Osteocyte (in vitro differentiated cells): Measurements from ENCODE around the gene SIGLEC15. TPM values are rescaled to one million over a fixed set of nuclear protein-coding genes. Genes with fewer than 3 reads are reported as not detected.
A peak's percentile ranks its signal among the peaks of the same experiment; 100 is the strongest.

ENCODE experiments used
- DNase-seq: peaks from one replicate; pipeline ENCODE4 v3.0.0; 2021; ENCODE audit warnings: mixed read lengths; ENCODE audit not compliant: unreplicated experiment; ENCODE audit errors: extremely low spot score
- H3K27ac Mint-ChIP-seq: one replicate; pipeline ENCODE4 v1.8.0; 2021; ENCODE audit warnings: mild to moderate bottlenecking, mixed read lengths; ENCODE audit not compliant: unreplicated experiment
- H3K27me3 Mint-ChIP-seq: one replicate; pipeline ENCODE4 v1.8.0; 2021; ENCODE audit warnings: mixed read lengths; ENCODE audit not compliant: unreplicated experiment
- H3K36me3 Mint-ChIP-seq: one replicate; pipeline ENCODE4 v1.8.0; 2021; ENCODE audit warnings: mixed read lengths; ENCODE audit not compliant: unreplicated experiment
- H3K4me1 Mint-ChIP-seq: one replicate; pipeline ENCODE4 v1.8.0; 2021; ENCODE audit warnings: mixed read lengths; ENCODE audit not compliant: unreplicated experiment
- H3K4me3 Mint-ChIP-seq: one replicate; pipeline ENCODE4 v1.8.0; 2021; ENCODE audit warnings: mild to moderate bottlenecking, moderate library complexity, mixed read lengths; ENCODE audit not compliant: unreplicated experiment
- H3K9me3 Mint-ChIP-seq: one replicate; pipeline ENCODE4 v1.8.0; 2021; ENCODE audit warnings: mixed read lengths; ENCODE audit not compliant: unreplicated experiment
- CTCF ChIP-seq: fragments of 200-600 bp; sonication (generic); IDR thresholded peaks from 2 replicates; pipeline ENCODE4 v1.5.0; 2021; ENCODE audit warnings: antibody characterized with exemption, mild to moderate bottlenecking, moderate library complexity
- total RNA-seq: library from RNA; stranded (reverse); gene quantifications from 2 replicates; pipeline ENCODE4 v1.2.1, GENCODE V29; 2021

Gene SIGLEC15
- total RNA-seq, 1 donor from 2014 or later, result 0.13 TPM

GRCh38 chr18:45835057-45835636 lies 9.7 kb downstream of the SIGLEC15 start:
- no peak for TF ChIP-seq CTCF
- Mint-ChIP-seq H3K9me3 (no peaks in the 10 kb centered on the region), H3K36me3 (no peaks in the 10 kb centered on the region), H3K4me3 (no peak overlapping the region), H3K4me1 (peaks cover 6% of the 10 kb centered on the region), H3K27me3 (peaks cover 14% of the 10 kb centered on the region), H3K27ac (no peak overlapping the region)
- DNase-seq, result no peak

GRCh38 chr18:45836242-45837205 lies 11.0 kb downstream of the SIGLEC15 start:
- H3K27ac Mint-ChIP-seq, result no peak overlapping the region
- H3K4me1 Mint-ChIP-seq, result peaks cover 11% of the 10 kb centered on the region
- no peak for TF ChIP-seq CTCF
- peak overlapping the region; percentile 14 for H3K4me3 Mint-ChIP-seq
- no peaks in the 10 kb centered on the region for H3K36me3 Mint-ChIP-seq
- no peaks in the 10 kb centered on the region for H3K9me3 Mint-ChIP-seq
- DNase-seq, result no peak
- H3K27me3 Mint-ChIP-seq, result peaks cover 14% of the 10 kb centered on the region

GRCh38 chr18:45837283-45838070 lies 12.0 kb downstream of the SIGLEC15 start:
- TF ChIP-seq CTCF, result peak; percentile 52
- H3K4me3 Mint-ChIP-seq, result peak overlapping the region; percentile 14
- peaks cover 10% of the 10 kb centered on the region for H3K4me1 Mint-ChIP-seq
- peaks cover 14% of the 10 kb centered on the region for H3K27me3 Mint-ChIP-seq
- no peaks in the 10 kb centered on the region for H3K36me3 Mint-ChIP-seq
- no peaks in the 10 kb centered on the region for H3K9me3 Mint-ChIP-seq
- no peak overlapping the region for H3K27ac Mint-ChIP-seq
- DNase-seq, result no peak

GRCh38 chr18:45838302-45839070 lies 13.0 kb downstream of the SIGLEC15 start:
- no peak for DNase-seq
- no peaks in the 10 kb centered on the region for H3K9me3 Mint-ChIP-seq
- peak overlapping the region; percentile 38 for H3K4me3 Mint-ChIP-seq
- no peak overlapping the region for H3K27ac Mint-ChIP-seq
- H3K27me3 Mint-ChIP-seq, result peaks cover 14% of the 10 kb centered on the region
- no peak for TF ChIP-seq CTCF
- H3K36me3 Mint-ChIP-seq, result no peaks in the 10 kb centered on the region
- peaks cover 5% of the 10 kb centered on the region for H3K4me1 Mint-ChIP-seq
